Gastroesophageal sphincter (tissue), 3 donors: ENCODE results near the gene UGT1A10.

ENCODE experiments used
- CTCF ChIP-seq, 4 experiments: fragments of 200-600 bp in 2 of 4; fragments of 450-650 bp in 2 of 4; sonication (generic) in 1 of 4; IDR thresholded peaks; one replicate each; pipeline ENCODE4 v1.5.1; 2017 to 2019; ENCODE audit warnings: antibody characterized with exemption in 4 of 4, mild to moderate bottlenecking in 2 of 4, moderate library complexity in 2 of 4
- POLR2A ChIP-seq, 2 donors: fragments of 450-650 bp; IDR thresholded peaks; one replicate each; pipeline ENCODE4 v1.6.1; 2017; ENCODE audit warnings: antibody characterized with exemption in 2 of 2, mild to moderate bottlenecking in 2 of 2, moderate library complexity in 1 of 2

- no peak for TF ChIP-seq CTCF (IDR thresholded peaks at IDR 0.05)
- no peak for TF ChIP-seq POLR2A (IDR thresholded peaks at IDR 0.05)
Measured at GRCh38 chr2:233768076-233768475, 131.8 kb downstream of the UGT1A10 start.
